H1 (cell line): ENCODE data around the gene SLC25A21. TPM values are rescaled to one million over a fixed set of nuclear protein-coding genes. Genes with fewer than 3 reads are reported as not detected.

Source experiments
- BRCA1 ChIP-seq: IDR thresholded peaks from 2 replicates; pipeline ENCODE4 v1.6.1; 2012; ENCODE audit warnings: low read depth, low read length, improper control_type of control experiment
- HDAC2 ChIP-seq, 2 experiments: fragments of 300-600 bp in 1 of 2; sonication (generic) in 1 of 2; IDR thresholded peaks; 2 replicates each; pipeline ENCODE4 v1.6.1; 2011 to 2012; ENCODE audit warnings: low read depth in 2 of 2, low read length in 2 of 2, mild to moderate bottlenecking in 2 of 2, moderate library complexity in 2 of 2, borderline replicate concordance in 1 of 2, inconsistent platforms in 1 of 2
- NRF1 ChIP-seq: IDR thresholded peaks from 2 replicates; pipeline ENCODE4 v1.6.1; 2011; ENCODE audit warnings: mild to moderate bottlenecking, low read depth, low read length, improper control_type of control experiment
- SP4 ChIP-seq: IDR thresholded peaks from 2 replicates; pipeline ENCODE4 v1.6.1; 2012; ENCODE audit warnings: low read length, inconsistent platforms
- TCF12 ChIP-seq: IDR thresholded peaks from 2 replicates; pipeline ENCODE4 v1.6.1; 2011; ENCODE audit warnings: low read depth, mild to moderate bottlenecking, low read length
- polyA plus RNA-seq, 7 experiments: library from polyadenylated mRNA; depleted of rRNA in 3 of 7; stranded (reverse) in 5 of 7; unstranded in 2 of 7; fragments of >200 nt in 5 of 7; fragments of 200-250 nt in 2 of 7; gene quantifications; 1 replicate in 5 of 7; 2 replicates in 1 of 7; 4 replicates in 1 of 7; pipeline versions ENCODE4 v1.2.1 to v1.2.3, GENCODE V29; 2011 to 2013; ENCODE audit warnings: missing spikeins in 2 of 7, mixed read lengths in 2 of 7
- total RNA-seq: library from RNA; stranded (reverse); fragmentation: NEBNext Ultra II Directional; extraction: Animal tissue kit (Norgen Biotek cat#: 25700); gene quantifications from 2 replicates; pipeline ENCODE4 v1.2.1, GENCODE V29; 2021

The SLC25A21 gene
- total and polyA plus RNA-seq, 2 of the 8 experiments (the other 6 are each of a cell fraction or from before 2014, with no cell fraction given) = 6.9 to 15.7 TPM

DNA sequence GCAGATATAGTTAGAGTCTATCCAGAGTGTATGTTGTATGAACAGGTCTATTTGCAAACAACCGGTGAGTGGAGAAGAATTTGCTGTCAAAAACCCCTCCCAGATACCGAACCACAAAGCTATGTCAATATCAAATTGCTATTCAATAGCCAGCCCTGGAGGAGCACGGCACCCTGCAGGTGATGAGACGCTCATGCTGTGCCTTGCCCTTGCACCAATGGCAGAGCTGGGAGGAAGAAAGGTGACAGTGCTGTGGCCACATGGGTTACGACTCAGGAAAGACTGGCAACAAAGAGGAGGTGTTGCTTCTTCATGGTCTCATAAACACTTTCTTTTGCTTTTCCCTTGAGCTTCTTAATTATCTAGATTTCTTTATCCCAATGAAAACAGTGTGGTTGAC, 455.0 kb downstream of the SLC25A21 start (continued):
- TF ChIP-seq TCF12 = no peak
- TF ChIP-seq NRF1 = no peak
- no peak for TF ChIP-seq BRCA1
- no peak for TF ChIP-seq HDAC2 (IDR thresholded peaks at IDR 0.05; ENCODE audit: borderline replicate concordance in 1 of 2, low read depth in 2 of 2, low read length in 2 of 2)
- TF ChIP-seq SP4 = no peak
